ENCODE measurements around the gene SHLD1.
"Not testable (repeated sequence)": the region's sequence is repeated elsewhere in the genome, so short reads cannot be mapped to it uniquely, and the experiment has no call there.

SHLD1 gene

GRCh38 chr20:5749952-5750779 is at the start of gene SHLD1:
TSS of gene SHLD1 (plus strand) at chr20:5750401. CDS start at chr20:5772866, 22,465 bp downstream.
- H3K4me1 Mint-ChIP-seq: peaks cover 10% of the 10 kb centered on the region
- H3K36me3 Mint-ChIP-seq (ENCODE audit: low read depth): peaks cover 4% of the 10 kb centered on the region
- H3K9me3 Mint-ChIP-seq: peaks cover 5% of the 10 kb centered on the region
- TF ChIP-seq CTCF (IDR thresholded peaks at IDR 0.05): no peak
- H3K27ac Mint-ChIP-seq: peak within 1 kb of the TSS; percentile 94
- peak within 1 kb of the TSS; percentile 88 for H3K4me3 Mint-ChIP-seq
- DNase-seq: peak; percentile 73
- H3K27me3 Mint-ChIP-seq (ENCODE audit: low read depth, poor library complexity): no peaks in the 10 kb centered on the region

GRCh38 chr20:5702339-5702738 is 47.9 kb upstream of the SHLD1 start:
- not testable (repeated sequence) for DNase-seq; H3K27ac Mint-ChIP-seq; H3K4me3 Mint-ChIP-seq; H3K36me3 Mint-ChIP-seq (ENCODE audit: low read depth); H3K4me1 Mint-ChIP-seq
- H3K9me3 Mint-ChIP-seq: peaks cover 14% of the 10 kb centered on the region
- H3K27me3 Mint-ChIP-seq (ENCODE audit: low read depth, poor library complexity): peaks cover 13% of the 10 kb centered on the region

GRCh38 chr20:5703681-5704101 is 46.5 kb upstream of the SHLD1 start:
- peaks cover 8% of the 10 kb centered on the region for H3K9me3 Mint-ChIP-seq
- H3K27me3 Mint-ChIP-seq (ENCODE audit: low read depth, poor library complexity): peaks cover 13% of the 10 kb centered on the region
- no peaks in the 10 kb centered on the region for H3K36me3 Mint-ChIP-seq (ENCODE audit: low read depth)
- no peaks in the 10 kb centered on the region for H3K4me1 Mint-ChIP-seq
- no peak for DNase-seq
- no peak for TF ChIP-seq CTCF (IDR thresholded peaks at IDR 0.05)
- no peak overlapping the region for H3K4me3 Mint-ChIP-seq
- no peak overlapping the region for H3K27ac Mint-ChIP-seq

- Mint-ChIP-seq H3K27me3 (ENCODE audit: low read depth, poor library complexity) (peaks cover 16% of the 10 kb centered on the region), H3K9me3 (peaks cover 7% of the 10 kb centered on the region), H3K27ac (no peak overlapping the region), H3K36me3 (ENCODE audit: low read depth) (no peaks in the 10 kb centered on the region), H3K4me3 (no peak overlapping the region), H3K4me1 (no peaks in the 10 kb centered on the region)
- no peak for TF ChIP-seq CTCF (IDR thresholded peaks at IDR 0.05)
- no peak for DNase-seq
These were observed 44.4 kb upstream of the SHLD1 start for GRCh38 chr20:5705827-5706226.

GRCh38 chr20:5706797-5707196 is 43.4 kb upstream of the SHLD1 start:
- H3K27ac Mint-ChIP-seq: no peak overlapping the region
- peaks cover 16% of the 10 kb centered on the region for H3K27me3 Mint-ChIP-seq (ENCODE audit: low read depth, poor library complexity)
- DNase-seq: no peak
- H3K4me1 Mint-ChIP-seq: no peaks in the 10 kb centered on the region
- no peaks in the 10 kb centered on the region for H3K36me3 Mint-ChIP-seq (ENCODE audit: low read depth)
- TF ChIP-seq CTCF (IDR thresholded peaks at IDR 0.05): no peak
- H3K4me3 Mint-ChIP-seq: no peak overlapping the region
- peaks cover 4% of the 10 kb centered on the region for H3K9me3 Mint-ChIP-seq

- H3K36me3 Mint-ChIP-seq (ENCODE audit: low read depth): no peaks in the 10 kb centered on the region
- H3K4me3 Mint-ChIP-seq: no peak overlapping the region
- peaks cover 12% of the 10 kb centered on the region for H3K4me1 Mint-ChIP-seq
- DNase-seq: no peak
- H3K27ac Mint-ChIP-seq: no peak overlapping the region
- peaks cover 16% of the 10 kb centered on the region for H3K27me3 Mint-ChIP-seq (ENCODE audit: low read depth, poor library complexity)
- no peak for TF ChIP-seq CTCF (IDR thresholded peaks at IDR 0.05)
- H3K9me3 Mint-ChIP-seq: peaks cover 15% of the 10 kb centered on the region
These were observed 39.6 kb upstream of the SHLD1 start for GRCh38 chr20:5710551-5710950.

Measured in nephron progenitor cell (in vitro differentiated cells).